ENCODE results near the gene FBXW2. TPM values are rescaled to one million over a fixed set of nuclear protein-coding genes. Genes with fewer than 3 reads are reported as not detected.

Gene FBXW2
- total RNA-seq, 2 donors from 2014 or later, result 16.6 to 19.1 TPM

DNA sequence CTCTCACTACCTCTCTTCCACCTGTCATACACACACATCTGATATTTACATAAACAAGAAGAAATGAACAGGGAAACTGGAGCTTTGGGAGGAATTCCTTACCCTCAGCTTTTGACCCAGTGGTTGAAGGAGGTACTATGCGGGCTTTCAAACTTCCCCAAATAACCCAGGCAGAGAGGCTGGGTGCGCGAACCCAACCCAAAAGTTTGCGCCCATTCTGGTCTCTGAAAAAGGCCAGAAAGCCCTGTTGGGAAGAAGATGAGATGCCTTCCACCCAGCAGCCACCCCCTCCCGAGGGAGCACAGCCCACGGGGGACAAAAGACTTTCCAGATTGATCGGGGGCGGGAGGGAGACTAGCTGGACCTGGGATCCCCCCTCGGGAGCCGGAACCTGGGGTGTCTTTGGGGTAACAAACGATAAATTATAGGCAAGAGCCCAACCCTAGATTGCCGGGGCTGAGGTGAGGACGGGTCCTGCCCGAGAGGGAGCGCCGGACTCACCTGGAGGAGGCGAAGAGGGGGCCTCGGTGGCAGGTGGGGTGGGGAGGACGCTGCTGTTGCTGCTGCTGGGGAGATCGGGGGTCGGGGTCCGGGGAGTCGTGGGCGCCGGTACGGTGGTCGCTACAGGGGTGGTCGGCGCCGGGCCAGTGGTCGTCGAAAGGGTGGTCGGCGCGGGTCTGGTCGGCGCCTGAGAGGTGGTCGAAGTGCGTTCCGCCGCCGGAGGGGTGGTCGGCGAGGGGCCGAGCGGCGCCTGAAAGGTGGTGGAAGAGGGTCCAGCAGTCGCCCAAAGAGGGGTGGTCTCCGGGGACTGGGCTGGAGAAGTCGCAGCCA is 79.7 kb downstream of the FBXW2 start:
- H3K9me3 ChIP-seq, result no peaks in the 10 kb centered on the region
- H3K27ac ChIP-seq, result peak overlapping the region; percentile 60 to 83 (median 76)
- DNase-seq (peak; percentile 16 to 40 (median 36)), ATAC-seq (no peak)
- peak overlapping the region; percentile 81 to 89 for H3K4me3 ChIP-seq
- intact Hi-C loops (cut with DNase I), result no loop called here
- peaks cover 42% of the 10 kb centered on the region for H3K4me1 ChIP-seq
- peak in 2 of 7 experiments; percentile 14 to 18 for TF ChIP-seq CTCF (IDR thresholded peaks at IDR 0.05)
- no peak for TF ChIP-seq POLR2A (IDR thresholded peaks at IDR 0.05)
- H3K36me3 ChIP-seq (replicated peaks in 1 of 2; ENCODE audit: insufficient read depth in 1 of 2, low read depth in 2 of 2), result no peaks in the 10 kb centered on the region
- no peaks in the 10 kb centered on the region for H3K27me3 ChIP-seq
- WGBS, 2 donors, result 1 to 4% methylated on average over 11 to 49 of the region's 50 CpGs

GRCh38 chr9:120712539-120713031 is 80.6 kb downstream of the FBXW2 start:
- no peaks in the 10 kb centered on the region for H3K9me3 ChIP-seq
- H3K27ac ChIP-seq, result peak overlapping the region; percentile 60 to 83 (median 76)
- no peaks in the 10 kb centered on the region for H3K27me3 ChIP-seq
- intact Hi-C loops (cut with DNase I), result no loop called here
- ATAC-seq (no peak), DNase-seq (no peak)
- TF ChIP-seq POLR2A (IDR thresholded peaks at IDR 0.05), result no peak
- TF ChIP-seq CTCF (IDR thresholded peaks at IDR 0.05), result no peak
- peaks cover 45% of the 10 kb centered on the region for H3K4me1 ChIP-seq
- no peaks in the 10 kb centered on the region for H3K36me3 ChIP-seq (replicated peaks in 1 of 2; ENCODE audit: insufficient read depth in 1 of 2, low read depth in 2 of 2)
- no peak overlapping the region for H3K4me3 ChIP-seq
- WGBS, 2 donors, result 11 to 13% methylated on average over 4 of the region's 4 CpGs

DNA sequence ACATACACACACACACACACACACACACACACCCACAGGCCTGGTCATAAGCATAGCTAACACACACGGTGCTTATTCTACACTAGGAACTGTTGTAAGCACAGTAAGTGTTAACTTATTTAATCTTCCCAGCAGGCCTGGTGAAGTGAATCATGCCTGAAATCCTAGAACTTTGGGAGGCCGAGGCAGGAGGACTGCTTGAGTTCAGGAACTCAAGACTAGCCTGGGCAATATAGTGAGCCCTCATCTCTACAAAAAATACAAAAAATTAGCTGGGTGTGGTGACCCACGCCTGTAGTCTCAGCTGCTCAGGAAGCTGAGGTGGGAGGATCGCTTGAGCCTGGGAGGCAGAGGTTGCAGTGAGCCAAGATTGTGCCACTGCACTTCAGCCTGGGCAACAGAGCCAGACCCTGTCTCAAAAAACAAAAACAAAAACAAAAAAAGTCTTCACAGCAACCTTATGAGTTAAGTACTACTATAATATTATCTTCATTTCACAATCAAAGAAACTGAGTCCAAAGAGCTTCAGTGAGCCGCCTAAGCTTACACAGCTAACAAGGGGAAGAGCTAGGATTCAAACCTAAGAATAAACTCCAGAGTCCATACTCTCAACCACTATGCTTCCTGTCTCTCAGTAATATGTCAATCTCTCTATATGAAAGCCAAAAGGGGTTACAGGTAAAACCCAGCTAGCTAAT is 81.2 kb downstream of the FBXW2 start:
- Histone ChIP-seq H3K27me3 (no peaks in the 10 kb centered on the region), H3K36me3 (replicated peaks in 1 of 2; ENCODE audit: insufficient read depth in 1 of 2, low read depth in 2 of 2) (no peaks in the 10 kb centered on the region), H3K27ac (peak overlapping the region; percentile 60 to 83 (median 76)), H3K9me3 (no peaks in the 10 kb centered on the region), H3K4me1 (peaks cover 51% of the 10 kb centered on the region), H3K4me3 (no peak overlapping the region)
- intact Hi-C loops (cut with DNase I), result no loop called here
- DNase-seq (no peak), ATAC-seq (no peak)
- TF ChIP-seq CTCF (IDR thresholded peaks at IDR 0.05) (no peak), POLR2A (IDR thresholded peaks at IDR 0.05) (no peak)
- 28 to 33% methylated on average over 5 of the region's 5 CpGs for WGBS, 2 donors

- DNase-seq, result no peak
- H3K4me3 ChIP-seq, result no peak overlapping the region
- TF ChIP-seq POLR2A (IDR thresholded peaks at IDR 0.05), result no peak
- TF ChIP-seq CTCF (IDR thresholded peaks at IDR 0.05), result no peak
- H3K9me3 ChIP-seq, result no peaks in the 10 kb centered on the region
- no peaks in the 10 kb centered on the region for H3K36me3 ChIP-seq (replicated peaks in 1 of 2; ENCODE audit: insufficient read depth in 1 of 2, low read depth in 2 of 2)
- ATAC-seq, result no peak
- H3K4me1 ChIP-seq, result peaks cover 56% of the 10 kb centered on the region
- peak overlapping the region in 2 of 4 donors; percentile 83 to 87 for H3K27ac ChIP-seq
- no peaks in the 10 kb centered on the region for H3K27me3 ChIP-seq
- intact Hi-C loops (cut with DNase I), result no loop called here
Measured at GRCh38 chr9:120711354-120711753, 81.9 kb downstream of the FBXW2 start.
